GM18508 (cell line): ENCODE data around the gene TKT.
"Not testable (repeated sequence)": the region's sequence is repeated elsewhere in the genome, so short reads cannot be mapped to it uniquely, and the experiment has no call there.

Source experiments
- ATAC-seq: cut with Tn5 transposase; IDR thresholded peaks from one replicate; pipeline ENCODE4 v1.9.1; 2021; ENCODE audit warnings: moderate number of reproducible peaks; ENCODE audit not compliant: insufficient read depth, unreplicated experiment

TKT gene

GRCh38 chr3:53260286-53260785, 4.5 kb upstream of the TKT start:
- no peak for ATAC-seq

- no peak for ATAC-seq
Measured at GRCh38 chr3:53259427-53260259, 3.8 kb upstream of the TKT start.

- no peak for ATAC-seq
Measured at GRCh38 chr3:53258600-53259426, 3.0 kb upstream of the TKT start.

- no peak for ATAC-seq
Measured at GRCh38 chr3:53257465-53257864, 1.6 kb upstream of the TKT start.

GRCh38 chr3:53256704-53257055, 858 bp upstream of the TKT start:
- ATAC-seq = no peak

GRCh38 chr3:53255423-53255774, 423 bp downstream of the TKT start:
- ATAC-seq = no peak

- ATAC-seq = no peak
Measured at GRCh38 chr3:53254509-53255422, 1.1 kb downstream of the TKT start.

- no peak for ATAC-seq
Measured at GRCh38 chr3:53253707-53254508, 1.9 kb downstream of the TKT start.

- ATAC-seq = not testable (repeated sequence)
Measured at GRCh38 chr3:53252947-53253322, 2.9 kb downstream of the TKT start.

GRCh38 chr3:53252096-53252946, 3.5 kb downstream of the TKT start:
- ATAC-seq = no peak

GRCh38 chr3:53250881-53251605, 4.8 kb downstream of the TKT start:
- no peak for ATAC-seq

- no peak for ATAC-seq
Measured at GRCh38 chr3:53250453-53250852, 5.4 kb downstream of the TKT start.

- ATAC-seq = no peak
Measured at GRCh38 chr3:53248161-53248560, 7.7 kb downstream of the TKT start.

GRCh38 chr3:53247619-53248018, 8.2 kb downstream of the TKT start:
- ATAC-seq = no peak

- ATAC-seq = no peak
Measured at GRCh38 chr3:53244271-53244670, 11.6 kb downstream of the TKT start.

GRCh38 chr3:53243785-53244184, 12.0 kb downstream of the TKT start:
- no peak for ATAC-seq

- no peak for ATAC-seq
Measured at GRCh38 chr3:53243165-53243564, 12.7 kb downstream of the TKT start.

- no peak for ATAC-seq
Measured at GRCh38 chr3:53242642-53243041, 13.2 kb downstream of the TKT start.
